Erythroblast (primary cell): Measurements from ENCODE around the gene TCF20.

Experiments
- DNase-seq, 2 experiments: peaks; one replicate each; lab custom pipeline; 2025; lab: John Stamatoyannopoulos, UW
- GATA1 ChIP-seq: IDR thresholded peaks from 2 replicates; pipeline ENCODE4 v1.6.1; 2011; ENCODE audit warnings: low read depth, mild to moderate bottlenecking, control low read depth, low read length, moderate library complexity
- POLR2A ChIP-seq: IDR thresholded peaks from 2 replicates; pipeline ENCODE4 v1.6.1; 2011; ENCODE audit warnings: mild to moderate bottlenecking, low read length

The TCF20 gene

DNA sequence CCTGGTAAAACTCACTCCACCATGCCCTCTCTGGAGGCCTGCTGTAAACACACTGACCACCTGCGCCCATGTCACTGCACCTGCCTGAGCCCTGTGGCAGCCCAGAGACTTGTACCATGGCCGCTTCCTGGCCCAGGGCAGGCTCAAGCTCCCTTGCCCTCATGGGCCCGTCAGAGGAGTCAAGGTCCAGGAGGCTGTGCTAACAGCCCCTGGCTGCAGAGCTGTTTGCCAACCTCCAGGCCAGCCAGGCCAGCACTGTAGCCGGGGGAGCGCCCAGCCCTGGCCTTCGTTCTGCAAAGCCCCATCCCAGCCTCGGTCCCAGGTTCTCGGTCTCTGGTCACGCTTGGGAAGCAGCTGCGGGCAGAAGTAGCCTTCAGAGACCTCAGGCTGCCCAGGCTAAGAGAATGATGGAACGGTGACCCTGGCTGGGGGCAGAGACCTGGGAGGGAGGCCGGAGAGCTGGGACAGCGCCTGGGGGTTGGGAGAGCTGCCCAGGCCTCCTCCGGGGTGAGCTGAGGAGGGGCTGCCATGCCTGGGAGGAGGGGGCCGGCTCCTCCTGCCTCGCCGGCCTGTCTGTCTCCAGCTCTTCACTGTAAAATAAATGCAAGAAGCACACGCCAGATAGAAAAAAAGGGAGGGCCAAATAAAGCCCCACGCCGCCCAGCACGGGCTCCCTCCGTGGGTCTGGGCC is 11.9 kb upstream of the TCF20 start:
- TF ChIP-seq POLR2A (no peak), GATA1 (no peak)
- DNase-seq, result no peak

DNA sequence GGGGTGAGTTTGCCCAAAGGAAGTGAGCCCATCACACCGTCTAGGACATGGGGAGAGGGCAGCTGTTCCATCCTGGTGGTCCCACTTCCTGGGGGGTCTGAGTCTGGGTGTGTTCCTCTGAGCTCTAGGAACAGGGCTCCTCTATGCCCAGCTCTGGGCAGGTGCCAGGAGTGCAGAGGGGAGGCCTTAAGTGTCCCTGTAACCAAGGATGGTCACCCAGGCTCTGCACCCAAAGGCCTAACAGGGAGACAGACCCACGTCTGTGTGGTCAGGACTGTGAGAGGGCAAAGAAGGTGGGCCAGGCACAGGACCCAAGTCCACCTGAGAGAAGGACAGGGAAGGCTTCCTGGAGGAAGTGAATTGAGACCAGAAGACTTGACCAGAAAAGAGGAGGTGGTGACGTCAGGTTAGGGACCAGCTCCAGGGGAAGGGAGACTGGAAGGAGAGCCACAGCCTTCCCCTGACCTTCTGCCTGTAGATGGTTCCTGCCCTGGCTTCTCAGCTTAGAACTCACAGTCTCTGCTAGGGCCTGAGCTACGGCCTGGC is 11.3 kb upstream of the TCF20 start:
- no peak for DNase-seq
- TF ChIP-seq GATA1 (no peak), POLR2A (no peak)

DNA sequence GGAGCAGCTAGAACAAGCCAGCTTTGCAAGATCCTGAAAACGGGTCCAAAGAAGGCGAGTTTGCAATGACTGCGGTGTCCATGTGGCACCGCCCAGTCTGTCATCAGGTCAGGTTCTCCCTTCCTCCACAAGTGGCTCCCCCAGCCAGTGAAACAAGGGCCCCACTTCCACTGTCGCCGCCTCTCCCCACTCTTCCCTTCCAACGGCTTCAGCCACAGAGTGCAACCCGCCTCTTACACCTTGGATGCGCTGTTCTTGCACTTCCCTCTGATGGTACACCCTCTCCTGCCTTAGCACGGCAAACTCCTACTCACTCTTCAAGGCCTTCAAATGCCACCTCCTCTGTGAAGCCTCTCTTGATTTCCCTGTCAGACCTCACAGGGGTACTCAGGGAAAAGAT is 10.8 kb upstream of the TCF20 start:
- no peak for DNase-seq
- TF ChIP-seq GATA1, result no peak
- no peak for TF ChIP-seq POLR2A

DNA sequence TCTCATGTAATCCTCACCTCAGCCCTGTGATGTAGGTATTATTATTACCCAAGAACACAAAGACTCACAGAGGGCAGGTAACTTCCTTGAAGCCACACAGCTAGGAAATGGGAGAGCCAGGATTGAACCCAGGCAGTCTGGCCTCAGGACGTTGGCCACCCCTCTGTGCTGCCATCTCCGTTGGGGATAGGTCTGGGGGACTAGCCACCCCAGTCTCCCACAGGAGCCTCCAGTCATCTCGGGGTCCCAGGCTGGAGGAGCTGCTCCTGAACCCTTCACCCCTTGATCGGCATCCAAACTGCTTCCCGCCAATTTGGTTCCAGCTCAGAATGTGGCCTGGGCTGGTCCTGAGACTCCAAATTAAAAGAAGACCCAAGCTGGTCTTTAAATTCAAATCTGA is 10.4 kb upstream of the TCF20 start:
- DNase-seq, result no peak
- no peak for TF ChIP-seq GATA1
- no peak for TF ChIP-seq POLR2A

DNA sequence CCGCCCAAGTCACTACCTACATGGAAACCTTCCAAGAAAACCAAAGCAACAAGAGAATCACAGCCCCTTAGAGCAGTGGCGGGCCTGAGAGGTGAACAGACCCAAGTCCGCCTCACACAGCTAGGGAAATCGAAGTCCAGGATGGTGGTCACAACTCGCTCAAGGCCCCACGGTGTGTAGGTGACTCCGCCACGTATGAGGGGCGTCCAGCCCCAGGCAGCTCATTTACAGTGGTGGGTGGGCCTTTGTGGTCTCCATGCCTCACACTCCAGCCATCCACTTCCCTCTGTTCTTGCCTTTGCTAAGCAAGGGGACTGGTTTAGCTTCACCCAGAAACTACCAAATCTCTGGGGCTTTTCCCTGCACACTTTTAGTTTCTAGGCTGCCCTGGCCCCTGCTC is 9.7 kb upstream of the TCF20 start:
- TF ChIP-seq GATA1, result no peak
- TF ChIP-seq POLR2A, result no peak
- no peak for DNase-seq

DNA sequence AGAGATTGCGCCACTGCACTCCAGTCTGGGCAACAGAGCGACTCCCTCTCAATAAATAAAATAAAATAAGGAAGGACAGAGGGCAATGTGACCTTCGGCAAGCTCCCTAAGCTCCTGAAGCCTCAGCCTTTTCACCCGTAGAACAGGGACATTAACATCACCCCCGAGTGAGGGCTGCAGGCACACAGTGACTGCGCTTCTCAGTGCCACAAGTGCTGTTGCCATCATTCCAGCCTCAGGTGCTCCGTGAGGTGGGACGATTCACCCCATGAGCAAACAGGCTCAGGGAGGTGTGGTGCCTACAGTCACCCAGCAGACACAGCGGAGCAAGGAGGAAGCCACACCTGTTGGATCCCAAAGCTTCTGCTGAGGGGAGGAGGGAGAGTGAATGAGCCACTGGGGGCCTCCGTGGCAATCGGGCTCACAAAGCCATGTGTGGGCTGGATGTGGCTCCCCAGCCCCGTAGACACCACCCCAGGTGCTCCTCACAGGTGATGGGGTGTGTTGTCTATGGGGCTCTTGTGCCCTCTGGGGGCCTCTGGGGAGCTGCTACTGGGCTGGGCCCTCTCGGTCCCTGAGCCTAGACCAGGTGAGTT is 9.1 kb upstream of the TCF20 start:
- TF ChIP-seq POLR2A (no peak), GATA1 (no peak)

DNA sequence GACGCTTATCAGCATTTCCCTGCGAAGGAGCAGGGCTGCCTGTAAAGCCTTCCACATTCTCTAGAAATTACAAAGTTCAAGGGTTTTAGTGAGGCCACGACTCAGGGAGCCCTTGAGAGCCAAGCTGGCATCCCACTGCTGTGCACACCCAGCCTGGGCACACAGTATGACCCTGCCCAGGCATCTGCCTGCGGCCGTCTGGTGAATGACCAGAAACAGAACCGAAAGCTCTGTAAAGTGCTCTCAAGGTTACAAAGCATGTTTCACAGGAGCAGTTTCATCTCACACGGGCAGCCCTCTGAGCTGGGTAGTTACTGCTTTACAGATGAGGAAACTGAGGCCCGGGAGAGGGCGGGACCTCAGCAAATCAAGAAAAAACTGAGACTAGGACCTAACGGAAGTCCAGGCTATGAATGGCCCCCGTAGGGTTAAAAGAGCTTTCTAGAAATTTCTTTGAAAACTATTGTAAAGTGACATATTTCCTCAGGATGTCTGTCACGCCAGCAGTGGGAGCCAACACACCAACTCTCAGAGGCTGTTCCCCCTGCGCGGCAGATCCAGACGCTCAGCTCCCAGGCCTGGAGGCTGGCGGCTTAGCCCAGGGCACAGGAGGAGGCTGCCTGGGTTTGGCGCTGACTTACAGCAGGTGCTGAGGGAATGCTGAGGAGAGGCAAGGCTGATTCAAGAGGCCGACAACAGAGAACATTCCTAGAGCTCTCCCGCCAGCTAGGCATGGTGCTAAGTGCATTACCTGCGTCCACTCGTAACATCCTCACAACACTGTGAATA is 7.7 kb upstream of the TCF20 start:
- TF ChIP-seq POLR2A, result no peak
- no peak for TF ChIP-seq GATA1
- no peak for DNase-seq

More for the DNA sequence above, 9.1 kb upstream of the TCF20 start:
- DNase-seq, result no peak

DNA sequence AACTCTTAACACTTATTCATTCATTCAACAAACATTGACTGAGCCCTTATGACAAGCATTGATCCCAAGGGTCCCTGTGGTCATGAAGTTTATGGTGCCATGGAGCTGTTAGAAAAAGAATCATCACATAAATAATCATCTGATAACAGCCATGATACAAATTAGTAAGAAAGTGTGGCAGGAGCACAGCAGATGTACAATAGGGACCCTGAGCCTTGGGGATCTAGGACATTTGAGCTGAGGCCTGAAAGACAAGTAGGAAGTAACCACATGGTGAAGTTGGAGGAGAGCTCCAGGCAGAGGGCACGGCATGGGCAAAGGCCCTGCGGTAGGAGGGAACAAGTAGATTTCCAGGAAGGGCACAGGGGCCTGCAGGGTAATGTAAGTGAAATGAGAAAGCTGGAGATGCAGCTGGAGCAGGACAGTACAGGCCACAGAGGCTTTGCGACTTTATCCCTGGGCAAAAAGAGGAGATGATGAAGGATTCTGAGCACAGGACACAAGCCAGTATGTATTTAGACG is 6.8 kb upstream of the TCF20 start:
- DNase-seq, result no peak

DNA sequence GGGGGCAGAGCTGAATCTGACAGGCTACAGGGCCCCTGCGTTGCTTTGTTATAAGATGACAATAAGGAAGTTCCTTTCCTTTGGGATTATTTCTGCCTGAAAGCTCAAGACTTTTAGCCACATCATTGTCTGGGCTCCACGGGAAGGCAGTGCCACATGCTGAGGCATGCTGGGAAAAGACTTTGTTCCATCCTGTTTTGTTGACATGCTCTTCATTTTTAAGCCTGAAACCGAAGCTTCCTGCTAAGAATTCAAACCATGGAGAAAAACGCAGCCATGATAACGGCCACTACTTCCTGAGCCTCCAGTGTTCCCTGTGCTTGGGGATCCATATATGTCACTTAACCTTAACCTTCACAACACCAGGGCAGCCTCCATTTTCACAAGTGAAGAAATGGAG is 5.5 kb upstream of the TCF20 start:
- no peak for DNase-seq
- TF ChIP-seq POLR2A (no peak), GATA1 (no peak)

More for the DNA sequence above, 6.8 kb upstream of the TCF20 start:
- no peak for TF ChIP-seq POLR2A
- no peak for TF ChIP-seq GATA1

DNA sequence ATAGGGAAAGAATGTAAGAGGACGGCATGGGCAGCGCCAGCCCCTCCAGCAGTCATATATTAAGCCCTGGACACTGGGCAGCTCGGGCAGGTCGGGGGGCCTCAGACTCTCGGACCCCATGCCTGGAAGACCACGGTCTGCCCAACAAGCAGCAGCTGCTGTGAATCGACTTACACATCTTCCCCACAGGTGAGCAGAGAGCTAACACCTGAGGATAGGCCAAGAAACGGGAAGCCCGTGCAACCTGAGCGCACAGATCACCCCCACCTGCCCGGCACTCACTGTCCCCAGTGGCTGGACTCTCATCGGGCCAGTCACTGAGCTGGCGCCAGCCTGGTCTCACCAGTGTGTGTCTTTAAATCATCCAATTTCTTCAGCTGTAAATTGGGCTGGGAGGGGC is 4.7 kb upstream of the TCF20 start:
- TF ChIP-seq GATA1 (no peak), POLR2A (no peak)
- no peak for DNase-seq

DNA sequence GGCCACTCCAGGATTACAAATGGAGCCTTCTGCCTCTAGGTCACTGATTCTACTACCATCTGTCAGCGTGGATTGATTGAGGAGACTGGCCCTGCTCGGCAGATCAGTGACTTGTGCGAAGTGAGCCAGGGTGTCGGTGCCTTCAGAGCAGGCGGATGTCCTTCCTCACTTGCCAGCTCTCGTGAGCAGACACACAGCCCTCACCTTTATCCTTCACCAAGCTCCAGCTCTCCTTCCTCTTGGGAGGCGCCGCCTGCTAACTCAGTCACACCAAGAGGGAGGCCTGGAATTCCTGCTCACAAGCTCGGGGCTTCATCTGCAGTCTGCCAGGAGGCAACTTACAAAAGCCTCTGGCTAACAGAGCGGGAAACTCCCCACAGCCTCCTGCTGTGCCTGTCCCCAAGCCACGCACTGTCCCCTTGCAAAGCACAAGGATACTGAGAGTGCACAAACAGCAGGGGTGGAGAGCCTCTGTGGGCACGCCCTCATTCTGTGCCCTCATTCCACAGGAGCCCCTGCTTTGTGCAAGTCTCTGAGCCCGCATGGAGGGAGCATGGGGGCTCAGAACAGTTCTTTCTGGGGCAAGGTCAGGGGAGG is 3.5 kb upstream of the TCF20 start:
- TF ChIP-seq GATA1 (no peak), POLR2A (no peak)
- DNase-seq, result no peak

DNA sequence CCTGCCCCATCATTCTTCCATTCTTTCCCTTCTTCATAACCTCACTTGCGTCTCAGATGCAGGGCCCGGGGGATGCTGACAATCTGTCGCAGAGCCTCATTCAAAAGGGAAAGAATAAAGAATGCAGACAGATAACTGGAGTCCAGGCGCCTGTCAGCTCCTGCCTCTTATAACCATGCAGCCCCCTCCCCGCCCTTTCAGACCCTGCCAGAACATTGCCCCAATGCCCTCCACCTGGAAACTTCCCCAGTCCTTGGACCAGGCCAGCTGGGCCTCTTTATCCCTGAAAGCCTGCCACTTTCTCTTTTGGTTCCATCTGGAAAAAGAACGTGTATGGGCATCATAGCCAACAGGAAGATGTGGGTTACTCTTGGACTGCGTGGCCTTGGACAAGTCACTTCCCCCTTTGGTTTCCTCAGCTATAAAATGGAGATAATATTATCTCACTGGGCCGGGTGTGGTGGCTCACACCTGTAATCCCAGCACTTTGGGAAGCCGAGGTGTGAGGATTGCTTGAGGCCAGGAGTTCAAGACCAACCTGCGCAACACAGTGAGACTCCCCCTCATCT is 2.1 kb upstream of the TCF20 start:
- TF ChIP-seq POLR2A (no peak), GATA1 (no peak)
- DNase-seq, result no peak

DNA sequence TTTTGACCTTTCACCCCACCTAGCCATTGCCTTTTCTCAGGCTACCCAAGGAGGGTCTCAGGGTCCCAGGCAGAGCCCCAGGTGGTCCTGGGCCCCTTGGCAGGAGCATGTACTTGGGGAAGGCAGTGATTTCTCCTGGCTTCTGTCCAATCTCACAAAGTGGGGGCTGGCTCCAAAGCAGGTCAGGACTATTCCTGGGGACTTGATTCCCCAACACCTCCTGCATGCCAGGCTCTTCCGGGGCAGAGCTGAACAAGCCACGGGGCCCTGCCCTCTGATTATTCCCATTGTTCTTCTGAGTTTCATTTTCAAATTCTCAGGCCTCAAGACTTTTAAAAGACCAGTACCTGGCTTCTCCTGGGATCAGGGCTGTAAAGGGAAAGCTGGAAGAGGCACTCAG is 1.5 kb upstream of the TCF20 start:
- TF ChIP-seq GATA1 (no peak), POLR2A (no peak)
- DNase-seq, result no peak

DNA sequence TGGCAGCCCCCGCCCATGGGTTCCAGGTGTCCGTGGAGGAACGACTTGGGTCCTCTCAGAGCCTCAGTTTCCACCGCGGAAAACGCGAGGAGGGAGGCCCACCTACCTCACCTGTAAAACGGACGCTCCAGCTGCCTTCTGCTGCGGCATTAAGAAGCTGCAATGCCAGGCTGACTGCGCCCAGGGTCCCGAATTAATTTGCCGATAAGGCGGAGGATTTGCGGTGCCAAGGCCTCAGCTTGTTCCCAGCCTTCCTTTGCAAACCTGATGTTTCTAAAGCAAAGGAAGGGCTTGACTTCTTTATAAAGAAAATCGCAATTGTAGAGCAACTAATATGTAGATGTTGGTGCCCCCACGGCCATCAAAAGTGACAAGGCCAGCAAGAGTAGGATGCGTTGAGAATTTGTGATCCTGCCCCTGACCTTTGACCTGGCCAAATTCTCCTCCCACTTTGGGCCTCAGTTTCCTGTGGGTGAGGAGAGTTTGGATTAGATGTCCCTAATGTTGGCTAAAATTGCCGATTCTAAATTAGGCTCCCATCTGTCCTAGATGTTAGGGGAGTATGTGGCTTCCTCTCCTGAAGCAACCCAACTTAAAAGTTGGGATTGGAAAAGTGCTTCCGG is 849 bp upstream of the TCF20 start:
- no peak for TF ChIP-seq GATA1
- no peak for DNase-seq

DNA sequence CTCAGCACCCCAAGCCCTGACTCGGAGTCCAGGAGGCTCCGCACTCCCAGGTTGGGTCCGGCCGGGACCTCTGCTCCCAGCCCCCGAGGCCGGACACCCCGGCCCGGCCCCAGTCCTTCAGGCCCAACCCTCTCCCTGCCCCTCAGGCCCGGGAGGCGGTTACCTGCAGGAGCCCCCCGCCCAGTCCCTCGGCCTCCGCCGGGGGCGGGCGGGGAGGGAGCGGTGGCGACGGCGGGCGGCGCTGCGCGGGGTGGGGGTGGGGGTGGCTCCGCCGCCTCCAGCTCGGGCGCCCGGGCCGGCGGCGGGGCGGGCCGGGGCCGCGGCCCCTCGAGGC is 310 bp downstream of the TCF20 start:
- no peak for TF ChIP-seq GATA1
- TF ChIP-seq POLR2A, result no peak
- DNase-seq, result peak; percentile 73 to 83
